Activated T-cell treated with anti-CD3 and anti-CD28 coated beads for 24 hours (primary cell): ENCODE data around the gene RAD51B.

Source experiments
- DNase-seq: peaks from one replicate; pipeline ENCODE4 v3.0.0-alpha.2; 2020; ENCODE audit warnings: low read depth

The RAD51B gene

GRCh38 chr14:68619790-68620574, 800.4 kb downstream of the RAD51B start:
- no peak for DNase-seq

- no peak for DNase-seq
Measured at GRCh38 chr14:68621400-68622365, 802.1 kb downstream of the RAD51B start.

- no peak for DNase-seq
Measured at GRCh38 chr14:68622856-68623255, 803.3 kb downstream of the RAD51B start.

GRCh38 chr14:68623307-68623706, 803.7 kb downstream of the RAD51B start:
- DNase-seq: no peak

- no peak for DNase-seq
Measured at GRCh38 chr14:68623826-68624225, 804.2 kb downstream of the RAD51B start.

GRCh38 chr14:68624541-68625220, 805.1 kb downstream of the RAD51B start:
- no peak for DNase-seq

GRCh38 chr14:68625366-68626090, 805.9 kb downstream of the RAD51B start:
- no peak for DNase-seq

GRCh38 chr14:68626386-68626785, 806.8 kb downstream of the RAD51B start:
- no peak for DNase-seq

GRCh38 chr14:68627050-68627867, 807.7 kb downstream of the RAD51B start:
- DNase-seq: no peak

GRCh38 chr14:68627868-68628604, 808.5 kb downstream of the RAD51B start:
- peak; percentile 49 for DNase-seq

GRCh38 chr14:68628605-68629310, 809.2 kb downstream of the RAD51B start:
- DNase-seq: peak; percentile 11

GRCh38 chr14:68630081-68630571, 810.5 kb downstream of the RAD51B start:
- no peak for DNase-seq

GRCh38 chr14:68630611-68631393, 811.2 kb downstream of the RAD51B start:
- DNase-seq: no peak

- no peak for DNase-seq
Measured at GRCh38 chr14:68631394-68632053, 811.9 kb downstream of the RAD51B start.

- no peak for DNase-seq
Measured at GRCh38 chr14:68632054-68632895, 812.7 kb downstream of the RAD51B start.

- no peak for DNase-seq
Measured at GRCh38 chr14:68633131-68633991, 813.8 kb downstream of the RAD51B start.
